Ishikawa (cell line): Measurements from ENCODE around the gene TCP11.

ENCODE experiments used
- CEBPB ChIP-seq: IDR thresholded peaks from 2 replicates; pipeline ENCODE4 v1.6.1; 2012
- EP300 ChIP-seq: IDR thresholded peaks from 2 replicates; pipeline ENCODE4 v1.6.1; 2012; ENCODE audit warnings: borderline replicate concordance
- FOXM1 ChIP-seq: IDR thresholded peaks from 2 replicates; pipeline ENCODE4 v1.6.1; 2012; ENCODE audit warnings: low read depth, borderline replicate concordance
- MAX ChIP-seq: IDR thresholded peaks from 2 replicates; pipeline ENCODE4 v1.6.1; 2012
- RAD21 ChIP-seq: IDR thresholded peaks from 2 replicates; pipeline ENCODE4 v1.6.1; 2012; ENCODE audit warnings: low read depth
- REST ChIP-seq: IDR thresholded peaks from 2 replicates; pipeline ENCODE4 v1.6.1; 2012; ENCODE audit warnings: low read depth, mild to moderate bottlenecking
- TAF1 ChIP-seq: IDR thresholded peaks from 2 replicates; pipeline ENCODE4 v1.6.1; 2012; ENCODE audit warnings: low read depth, mild to moderate bottlenecking
- TEAD4 ChIP-seq: IDR thresholded peaks from 2 replicates; pipeline ENCODE4 v1.6.1; 2012
- YY1 ChIP-seq: IDR thresholded peaks from 2 replicates; pipeline ENCODE4 v1.6.1; 2012; ENCODE audit warnings: low read depth

- no peak for TF ChIP-seq RAD21
- TF ChIP-seq CEBPB, result no peak
- no peak for TF ChIP-seq MAX
- no peak for TF ChIP-seq TAF1
- TF ChIP-seq REST, result no peak
- TF ChIP-seq EP300, result no peak
- no peak for TF ChIP-seq YY1
- no peak for TF ChIP-seq TEAD4
- no peak for TF ChIP-seq FOXM1
Measured at GRCh38 chr6:35070111-35070510, 71.0 kb downstream of the TCP11 start.
